Mucosa of descending colon (tissue), 3 donors: Measurements from ENCODE around the gene SLC35D1. TPM values are rescaled to one million over a fixed set of nuclear protein-coding genes. Genes with fewer than 3 reads are reported as not detected.

Experiments
- ATAC-seq: fragments of 200-7000 bp; cut with Tn5 transposase; one replicate; pipeline ENCODE4 v1.9.1; 2020; ENCODE audit warnings: mild to moderate bottlenecking, moderate library complexity
- DNase-seq, 3 donors: peaks; one replicate each; pipeline ENCODE4 v3.0.0-alpha.2; 2020
- H3K36me3 ChIP-seq: fragments of 200-600 bp; one replicate; pipeline ENCODE4 v1.8.0; 2021; ENCODE audit warnings: low read depth, mild to moderate bottlenecking
- H3K4me1 ChIP-seq: fragments of 200-600 bp; one replicate; pipeline ENCODE4 v1.8.0; 2021; ENCODE audit warnings: low read depth, mild to moderate bottlenecking
- H3K4me3 ChIP-seq: fragments of 200-600 bp; one replicate; pipeline ENCODE4 v1.8.0; 2021; ENCODE audit warnings: mild to moderate bottlenecking
- H3K9me3 ChIP-seq: fragments of 200-600 bp; one replicate; pipeline ENCODE4 v1.8.0; 2021; ENCODE audit warnings: mild to moderate bottlenecking
- intact Hi-C, 2 donors: fragments of 100-400 bp; cut with DNase I in 1 of 2; cut with micrococcal nuclease in 1 of 2; formaldehyde crosslinking; loops; one replicate each; pipeline versions ENCODE4 v1.11.0 to v1.11.1; 2022; cut with DNase I, micrococcal nuclease
- total RNA-seq, 3 donors: library from RNA; stranded (reverse); fragmentation: NEBNext Ultra II Directional in 2 of 3; extraction: Animal tissue kit (Norgen Biotek cat#: 25700) in 2 of 3; gene quantifications; one replicate each; pipeline versions ENCODE4 v1.2.1 to v1.2.4, GENCODE V29; 2021 to 2023
- TF ChIP-seq, protein P1 (sequence below): fragments of 200-600 bp; IDR thresholded peaks from one replicate; pipeline ENCODE4 v1.8.0; 2022; ENCODE audit warnings: antibody characterized with exemption, mild to moderate bottlenecking
- donor health status: DM: no; HTN: no; CAD: no; lungs with moderate emphysema.
- donor health status: DM: no; HTN: no; CAD: no.
- donor health status: DM: no; HTN: yes; CAD: no.

The SLC35D1 gene
- total RNA-seq, 3 donors from 2014 or later = 38.0 to 84.1 (median 67.9) TPM

DNA sequence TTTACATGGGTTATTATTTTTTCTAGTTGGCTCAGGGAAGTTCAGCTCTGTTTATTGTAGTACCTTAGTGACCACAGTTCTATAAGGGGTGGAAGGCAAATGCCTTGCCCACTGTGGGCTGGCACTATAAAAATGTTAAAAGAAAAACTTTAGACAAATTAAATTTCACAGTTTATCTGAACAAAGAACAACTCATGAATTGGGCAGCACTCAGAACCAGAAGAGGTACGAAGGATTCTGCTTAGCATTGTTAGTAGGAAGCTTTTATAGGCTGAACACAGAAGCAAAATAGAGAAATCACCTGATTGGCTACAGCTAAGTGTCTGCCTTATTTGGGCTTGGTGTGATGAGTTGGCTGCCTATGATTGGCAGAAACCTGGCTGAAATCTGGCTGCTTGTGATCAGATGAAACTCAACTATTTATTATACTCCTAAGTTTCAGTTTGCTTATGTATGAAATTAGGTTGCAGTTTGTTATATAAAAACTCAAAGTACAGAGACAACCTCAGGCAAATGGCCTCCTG lies 35.8 kb upstream of the SLC35D1 start:
- Histone ChIP-seq H3K36me3 (no peaks in the 10 kb centered on the region), H3K4me3 (no peak overlapping the region), H3K4me1 (no peaks in the 10 kb centered on the region), H3K9me3 (peaks cover 5% of the 10 kb centered on the region)
- TF ChIP-seq, protein P1, sequence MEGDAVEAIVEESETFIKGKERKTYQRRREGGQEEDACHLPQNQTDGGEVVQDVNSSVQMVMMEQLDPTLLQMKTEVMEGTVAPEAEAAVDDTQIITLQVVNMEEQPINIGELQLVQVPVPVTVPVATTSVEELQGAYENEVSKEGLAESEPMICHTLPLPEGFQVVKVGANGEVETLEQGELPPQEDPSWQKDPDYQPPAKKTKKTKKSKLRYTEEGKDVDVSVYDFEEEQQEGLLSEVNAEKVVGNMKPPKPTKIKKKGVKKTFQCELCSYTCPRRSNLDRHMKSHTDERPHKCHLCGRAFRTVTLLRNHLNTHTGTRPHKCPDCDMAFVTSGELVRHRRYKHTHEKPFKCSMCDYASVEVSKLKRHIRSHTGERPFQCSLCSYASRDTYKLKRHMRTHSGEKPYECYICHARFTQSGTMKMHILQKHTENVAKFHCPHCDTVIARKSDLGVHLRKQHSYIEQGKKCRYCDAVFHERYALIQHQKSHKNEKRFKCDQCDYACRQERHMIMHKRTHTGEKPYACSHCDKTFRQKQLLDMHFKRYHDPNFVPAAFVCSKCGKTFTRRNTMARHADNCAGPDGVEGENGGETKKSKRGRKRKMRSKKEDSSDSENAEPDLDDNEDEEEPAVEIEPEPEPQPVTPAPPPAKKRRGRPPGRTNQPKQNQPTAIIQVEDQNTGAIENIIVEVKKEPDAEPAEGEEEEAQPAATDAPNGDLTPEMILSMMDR = no peak
- no peak for ATAC-seq
- no peak for DNase-seq
- intact Hi-C loops = no loop called here

DNA sequence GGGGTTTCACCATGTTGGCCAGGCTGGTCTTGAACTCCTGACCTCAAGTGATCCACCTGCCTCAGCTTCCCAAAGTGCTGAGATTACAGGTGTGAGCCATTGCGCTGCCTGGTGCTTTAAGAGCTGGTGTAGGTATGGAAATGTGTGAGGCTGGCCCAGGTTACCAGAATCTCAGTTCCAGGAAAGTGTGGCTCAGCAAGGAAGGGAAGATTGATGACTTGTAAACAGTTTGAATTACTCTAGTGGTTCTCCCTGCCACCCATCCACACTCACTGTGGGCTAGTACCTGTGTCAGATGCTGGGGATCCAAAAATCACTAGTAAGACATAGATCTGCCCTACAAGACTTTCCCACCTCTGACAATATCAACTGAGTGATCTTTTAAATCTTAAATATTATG lies 34.5 kb upstream of the SLC35D1 start:
- intact Hi-C loops = no loop called here
- Histone ChIP-seq H3K4me1 (no peaks in the 10 kb centered on the region), H3K9me3 (peaks cover 5% of the 10 kb centered on the region)

DNA sequence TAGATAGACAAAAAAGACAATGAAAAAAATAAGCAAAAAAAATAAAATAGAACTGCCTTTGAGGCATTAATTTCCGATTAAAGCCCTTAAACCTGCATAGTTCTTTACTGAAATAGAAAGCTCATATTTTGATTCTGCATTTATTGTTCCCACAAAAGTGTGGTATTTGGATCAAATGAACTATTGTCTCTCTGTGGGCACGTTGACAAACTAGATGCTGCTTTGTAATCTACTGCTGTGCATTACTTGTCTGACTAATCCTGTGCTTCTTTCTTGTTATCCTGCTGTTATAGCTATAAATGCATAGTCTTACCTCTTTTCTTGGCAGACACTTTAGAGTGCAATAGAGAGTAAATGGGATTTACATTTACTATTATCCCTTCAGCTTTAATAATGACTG lies 31.4 kb upstream of the SLC35D1 start:
- ATAC-seq (no peak), DNase-seq (no peak)
- TF ChIP-seq, protein P1 = no peak
- Histone ChIP-seq H3K36me3 (no peaks in the 10 kb centered on the region), H3K9me3 (peaks cover 5% of the 10 kb centered on the region), H3K4me3 (no peak overlapping the region), H3K4me1 (no peaks in the 10 kb centered on the region)
- intact Hi-C loops = no loop called here

More for the DNA sequence above, 34.5 kb upstream of the SLC35D1 start:
- no peak overlapping the region for H3K4me3 ChIP-seq
- no peaks in the 10 kb centered on the region for H3K36me3 ChIP-seq
- no peak for ATAC-seq
- DNase-seq = no peak
- TF ChIP-seq, protein P1 = no peak

DNA sequence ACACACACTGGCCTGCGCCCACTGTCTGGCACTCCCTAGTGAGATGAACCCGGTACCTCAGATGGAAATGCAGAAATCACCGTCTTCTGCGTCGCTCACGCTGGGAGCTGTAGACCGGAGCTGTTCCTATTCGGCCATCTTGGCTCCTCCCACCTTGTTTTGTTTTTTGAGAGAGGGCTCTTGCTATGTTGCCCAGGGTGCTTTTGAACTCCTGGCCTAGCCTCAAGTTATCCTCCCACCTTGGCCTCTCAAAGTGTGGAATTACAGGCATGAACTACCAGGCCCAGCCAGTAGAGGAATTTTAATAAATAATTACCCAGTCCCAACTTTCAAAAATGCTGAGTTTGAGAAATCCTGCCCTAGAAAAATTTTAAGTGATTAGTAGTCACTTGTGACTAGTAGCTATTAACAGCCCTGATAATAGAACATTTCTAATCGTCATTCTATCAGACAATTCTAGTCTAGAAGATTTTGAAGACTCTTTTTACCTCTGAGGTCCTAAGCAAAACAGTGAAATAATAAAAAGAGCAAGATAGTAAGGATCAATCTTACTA lies 30.9 kb upstream of the SLC35D1 start:
- no peaks in the 10 kb centered on the region for H3K36me3 ChIP-seq
- ATAC-seq = no peak
- DNase-seq = no peak
- intact Hi-C loops = no loop called here
- H3K4me1 ChIP-seq = no peaks in the 10 kb centered on the region
- no peak overlapping the region for H3K4me3 ChIP-seq
- TF ChIP-seq, protein P1 = no peak
- H3K9me3 ChIP-seq = peaks cover 5% of the 10 kb centered on the region

DNA sequence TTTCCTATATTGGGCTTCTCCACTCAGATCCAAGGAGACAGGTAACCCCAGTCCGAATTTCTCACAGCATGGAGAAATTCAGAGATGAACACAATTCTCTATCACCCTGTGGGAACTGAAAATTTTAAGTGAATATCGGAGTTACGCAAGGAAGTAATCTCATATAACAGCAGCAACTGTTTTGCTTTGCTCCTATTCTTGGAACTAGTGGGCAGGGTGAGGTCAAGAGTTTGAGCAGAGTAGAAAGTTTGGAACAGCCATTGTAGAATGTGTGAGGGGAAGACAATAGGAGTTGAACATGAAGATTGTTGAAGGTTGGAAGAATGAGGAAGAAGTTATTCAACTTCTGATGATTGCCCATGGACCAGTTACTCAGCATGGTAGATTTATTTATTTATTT lies 24.3 kb upstream of the SLC35D1 start:
- Histone ChIP-seq H3K36me3 (no peaks in the 10 kb centered on the region), H3K9me3 (no peaks in the 10 kb centered on the region), H3K4me1 (no peaks in the 10 kb centered on the region), H3K4me3 (no peak overlapping the region)
- intact Hi-C loops = no loop called here
- ATAC-seq (no peak), DNase-seq (no peak)
- TF ChIP-seq, protein P1 = no peak

DNA sequence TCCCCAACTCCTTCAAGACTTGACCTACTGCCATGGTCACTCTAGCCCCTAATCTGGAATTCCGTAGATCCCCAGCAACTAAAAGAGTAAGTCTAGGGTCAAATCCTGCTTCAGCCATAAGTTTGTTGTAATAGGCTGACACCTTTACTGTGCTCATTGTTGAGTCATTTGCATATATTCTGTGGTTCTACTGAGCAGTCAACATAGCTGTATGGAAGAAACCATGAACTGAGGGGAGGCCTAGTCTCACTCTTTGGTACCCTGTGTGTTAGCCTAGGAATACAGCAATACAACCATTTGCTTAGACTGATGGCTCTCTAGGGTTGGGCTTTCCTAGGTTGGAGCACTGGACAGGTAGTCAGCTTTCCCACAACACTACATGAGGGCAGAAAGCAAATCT lies 23.6 kb upstream of the SLC35D1 start:
- Histone ChIP-seq H3K4me1 (no peaks in the 10 kb centered on the region), H3K9me3 (no peaks in the 10 kb centered on the region), H3K4me3 (no peak overlapping the region), H3K36me3 (no peaks in the 10 kb centered on the region)
- ATAC-seq (no peak), DNase-seq (no peak)
- TF ChIP-seq, protein P1 = no peak
- intact Hi-C loops = no loop called here
